Loucy (cell line): ENCODE measurements around the gene MLEC.

ENCODE experiments used
- H2AFZ ChIP-seq: fragments of 200-600 bp; sonication (generic); 2 replicates; pipeline ENCODE4 v1.6.0; 2016; ENCODE audit warnings: antibody characterized with exemption, mild to moderate bottlenecking, low read length, moderate library complexity
- H3F3A ChIP-seq: fragments of 200-600 bp; 2 replicates; pipeline ENCODE4 v1.6.0; 2016; ENCODE audit warnings: antibody characterized with exemption, low read depth, mild to moderate bottlenecking
- H3K27me3 ChIP-seq: fragments of 200-600 bp; sonication (generic); 2 replicates; pipeline ENCODE4 v1.6.1; 2014; ENCODE audit warnings: low read length, mild to moderate bottlenecking; ENCODE audit not compliant: insufficient read depth, poor library complexity, severe bottlenecking
- H3K36me3 ChIP-seq: fragments of 200-600 bp; sonication (generic); 2 replicates; pipeline ENCODE4 v1.6.1; 2016; ENCODE audit warnings: low read length; ENCODE audit not compliant: insufficient read depth
- H3K4me1 ChIP-seq: fragments of 200-600 bp; sonication (generic); 2 replicates; pipeline ENCODE4 v1.5.1; 2014; ENCODE audit warnings: low read length, mild to moderate bottlenecking; ENCODE audit not compliant: insufficient read depth, poor library complexity, severe bottlenecking
- H3K4me2 ChIP-seq: fragments of 200-600 bp; sonication (generic); 2 replicates; pipeline ENCODE4 v1.6.0; 2014; ENCODE audit warnings: antibody characterized with exemption, low read length, low read depth, mild to moderate bottlenecking; ENCODE audit not compliant: poor library complexity, severe bottlenecking
- H3K4me3 ChIP-seq: fragments of 200-600 bp; sonication (generic); 2 replicates; pipeline ENCODE4 v1.5.1; 2014; ENCODE audit warnings: low read length, mild to moderate bottlenecking, mixed read lengths; ENCODE audit not compliant: poor library complexity, severe bottlenecking
- H3K79me2 ChIP-seq: fragments of 200-600 bp; sonication (generic); 2 replicates; pipeline ENCODE4 v1.6.1; 2014; ENCODE audit warnings: low read length; ENCODE audit not compliant: insufficient read depth
- H3K9ac ChIP-seq: fragments of 200-600 bp; sonication (generic); 2 replicates; pipeline ENCODE4 v1.6.0; 2014; ENCODE audit warnings: mild to moderate bottlenecking, low read depth, low read length, moderate library complexity; ENCODE audit not compliant: poor library complexity, severe bottlenecking
- H3K9me2 ChIP-seq: fragments of 200-600 bp; sonication (generic); replicated peaks from 2 replicates; pipeline ENCODE4 v1.6.1; 2016; ENCODE audit warnings: low read depth, low read length, mixed read lengths
- H3K9me3 ChIP-seq: fragments of 200-600 bp; sonication (generic); 2 replicates; pipeline ENCODE4 v1.6.1; 2014; ENCODE audit warnings: mild to moderate bottlenecking, antibody characterized with exemption, low read length, low read depth; ENCODE audit not compliant: insufficient read depth
- H4K20me1 ChIP-seq: fragments of 200-600 bp; sonication (generic); 2 replicates; pipeline ENCODE4 v1.6.0; 2014; ENCODE audit warnings: antibody characterized with exemption, low read length, mild to moderate bottlenecking; ENCODE audit not compliant: insufficient read depth, poor library complexity, severe bottlenecking
- EZH2phosphoT487 ChIP-seq: fragments of 200-600 bp; IDR thresholded peaks from 2 replicates; pipeline ENCODE4 v1.6.1; 2018; ENCODE audit warnings: antibody characterized with exemption, mild to moderate bottlenecking, moderate library complexity, borderline replicate concordance
- TF ChIP-seq, protein P1 (sequence below): fragments of 200-600 bp; sonication (generic); conservative IDR thresholded peaks from 2 replicates; pipeline ENCODE4 v1.5.1; 2014; ENCODE audit warnings: mild to moderate bottlenecking, antibody characterized with exemption, low read length

Gene MLEC

DNA sequence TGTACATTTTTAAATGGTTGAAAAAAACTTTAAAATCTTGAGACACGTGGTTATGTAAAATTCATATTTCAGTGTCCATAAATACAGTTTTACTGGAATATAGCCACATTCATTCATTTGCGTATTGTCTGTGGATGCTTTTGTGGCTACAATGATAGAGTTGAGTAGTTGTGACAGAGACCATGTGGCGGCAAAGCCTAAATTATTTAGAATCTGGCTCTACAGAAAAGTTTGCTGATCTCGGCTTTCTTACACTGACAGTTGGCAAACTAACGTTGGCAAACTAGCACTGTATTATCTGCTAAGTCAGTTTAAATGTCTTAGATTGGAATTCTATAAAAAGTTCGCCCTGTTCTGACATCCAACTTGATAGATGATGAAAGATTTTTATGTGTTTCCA lies 25.7 kb downstream of the MLEC start:
- H3K36me3 ChIP-seq: peaks cover 11% of the 10 kb centered on the region; the same call in 1 of the 2 replicates
- no peaks in the 10 kb centered on the region for H4K20me1 ChIP-seq
- no peaks in the 10 kb centered on the region for H3K9me3 ChIP-seq
- H3K4me1 ChIP-seq: peaks cover 33% of the 10 kb centered on the region
- peak overlapping the region; percentile 90 for H3K4me2 ChIP-seq
- TF ChIP-seq, protein P1, sequence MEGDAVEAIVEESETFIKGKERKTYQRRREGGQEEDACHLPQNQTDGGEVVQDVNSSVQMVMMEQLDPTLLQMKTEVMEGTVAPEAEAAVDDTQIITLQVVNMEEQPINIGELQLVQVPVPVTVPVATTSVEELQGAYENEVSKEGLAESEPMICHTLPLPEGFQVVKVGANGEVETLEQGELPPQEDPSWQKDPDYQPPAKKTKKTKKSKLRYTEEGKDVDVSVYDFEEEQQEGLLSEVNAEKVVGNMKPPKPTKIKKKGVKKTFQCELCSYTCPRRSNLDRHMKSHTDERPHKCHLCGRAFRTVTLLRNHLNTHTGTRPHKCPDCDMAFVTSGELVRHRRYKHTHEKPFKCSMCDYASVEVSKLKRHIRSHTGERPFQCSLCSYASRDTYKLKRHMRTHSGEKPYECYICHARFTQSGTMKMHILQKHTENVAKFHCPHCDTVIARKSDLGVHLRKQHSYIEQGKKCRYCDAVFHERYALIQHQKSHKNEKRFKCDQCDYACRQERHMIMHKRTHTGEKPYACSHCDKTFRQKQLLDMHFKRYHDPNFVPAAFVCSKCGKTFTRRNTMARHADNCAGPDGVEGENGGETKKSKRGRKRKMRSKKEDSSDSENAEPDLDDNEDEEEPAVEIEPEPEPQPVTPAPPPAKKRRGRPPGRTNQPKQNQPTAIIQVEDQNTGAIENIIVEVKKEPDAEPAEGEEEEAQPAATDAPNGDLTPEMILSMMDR: no peak
- no peak for TF ChIP-seq EZH2phosphoT487
- H3F3A ChIP-seq: peaks cover 17% of the 10 kb centered on the region; the same call in 1 of the 2 replicates
- H2AFZ ChIP-seq: no peak overlapping the region
- H3K9ac ChIP-seq: peak overlapping the region; percentile 76
- no peaks in the 10 kb centered on the region for H3K9me2 ChIP-seq
- peak overlapping the region; percentile 90 for H3K4me3 ChIP-seq
- peaks cover 29% of the 10 kb centered on the region for H3K79me2 ChIP-seq
- no peaks in the 10 kb centered on the region for H3K27me3 ChIP-seq

DNA sequence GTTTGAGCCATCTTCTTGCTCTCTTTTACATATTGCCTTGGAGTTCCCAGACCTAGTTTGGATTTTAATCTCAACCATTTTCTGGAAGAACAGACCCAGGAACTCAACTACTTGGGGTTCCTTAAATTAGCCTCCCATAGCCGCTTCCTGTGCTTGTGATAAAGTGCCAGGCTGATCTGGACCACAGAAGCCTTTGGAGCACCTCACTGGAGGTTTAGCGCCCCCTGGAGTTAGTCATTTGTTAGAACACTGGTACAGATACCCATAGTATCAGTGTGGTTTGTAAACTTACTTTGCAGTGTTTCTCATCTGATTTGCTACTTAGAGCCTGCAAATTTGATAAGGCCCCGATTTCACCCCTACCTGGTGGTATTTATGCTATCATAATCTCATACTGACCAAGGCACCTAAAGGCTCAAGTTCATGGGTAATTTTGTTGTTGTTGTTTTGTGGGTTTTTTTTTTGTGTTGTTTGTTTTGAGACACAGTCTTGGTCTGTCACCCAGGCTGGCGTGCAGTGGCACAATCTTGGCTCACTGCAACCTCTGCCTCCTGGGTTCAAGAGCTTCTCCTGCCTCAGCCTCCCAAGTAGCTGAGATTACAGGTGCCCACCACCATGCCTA lies 27.0 kb downstream of the MLEC start:
- Histone ChIP-seq H3F3A (peaks cover 12% of the 10 kb centered on the region; the same call in 1 of the 2 replicates), H3K9me3 (no peaks in the 10 kb centered on the region), H3K36me3 (peaks cover 11% of the 10 kb centered on the region; the same call in 1 of the 2 replicates), H3K27me3 (no peaks in the 10 kb centered on the region), H4K20me1 (no peaks in the 10 kb centered on the region), H3K79me2 (peaks cover 29% of the 10 kb centered on the region), H3K9me2 (no peaks in the 10 kb centered on the region), H3K9ac (no peak overlapping the region), H3K4me2 (peak overlapping the region; percentile 34), H3K4me3 (no peak overlapping the region), H2AFZ (no peak overlapping the region), H3K4me1 (peaks cover 33% of the 10 kb centered on the region)
- no peak for TF ChIP-seq EZH2phosphoT487
- TF ChIP-seq, protein P1: peak; percentile 90

DNA sequence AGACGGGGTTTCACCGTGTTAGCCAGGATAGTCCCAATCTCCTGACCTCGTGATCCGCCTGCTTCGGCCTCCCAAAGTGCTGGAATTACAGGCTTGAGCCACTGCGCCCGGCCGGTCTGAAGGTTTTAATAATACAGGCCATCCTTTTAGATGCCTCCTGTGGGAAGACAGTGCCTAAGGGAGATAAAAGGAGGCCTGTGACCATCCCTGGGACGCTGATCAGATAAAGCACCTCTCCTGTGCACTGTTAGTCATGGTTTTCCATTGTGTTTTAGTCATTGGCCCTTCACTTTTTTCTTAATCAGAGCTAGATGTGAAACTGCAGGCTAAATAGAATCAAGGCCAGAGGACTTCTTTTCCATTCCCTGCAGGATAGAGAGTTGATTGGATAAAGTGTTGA lies 31.1 kb downstream of the MLEC start:
- Histone ChIP-seq H3K4me3 (no peak overlapping the region), H3K9me2 (no peaks in the 10 kb centered on the region), H3K27me3 (no peaks in the 10 kb centered on the region), H3K79me2 (peaks cover 4% of the 10 kb centered on the region; the same call in 1 of the 2 replicates), H2AFZ (no peak overlapping the region), H3K4me2 (no peak overlapping the region), H3K36me3 (peaks cover 14% of the 10 kb centered on the region; the same call in 1 of the 2 replicates), H3K9me3 (no peaks in the 10 kb centered on the region), H3K9ac (no peak overlapping the region), H3F3A (no peaks in the 10 kb centered on the region), H4K20me1 (no peaks in the 10 kb centered on the region), H3K4me1 (peaks cover 11% of the 10 kb centered on the region)
- TF ChIP-seq, protein P1: no peak
- no peak for TF ChIP-seq EZH2phosphoT487
